ENCODE measurements around the gene PMFBP1.
A peak's percentile ranks its signal among the peaks of the same experiment; 100 is the strongest.

The PMFBP1 gene

DNA sequence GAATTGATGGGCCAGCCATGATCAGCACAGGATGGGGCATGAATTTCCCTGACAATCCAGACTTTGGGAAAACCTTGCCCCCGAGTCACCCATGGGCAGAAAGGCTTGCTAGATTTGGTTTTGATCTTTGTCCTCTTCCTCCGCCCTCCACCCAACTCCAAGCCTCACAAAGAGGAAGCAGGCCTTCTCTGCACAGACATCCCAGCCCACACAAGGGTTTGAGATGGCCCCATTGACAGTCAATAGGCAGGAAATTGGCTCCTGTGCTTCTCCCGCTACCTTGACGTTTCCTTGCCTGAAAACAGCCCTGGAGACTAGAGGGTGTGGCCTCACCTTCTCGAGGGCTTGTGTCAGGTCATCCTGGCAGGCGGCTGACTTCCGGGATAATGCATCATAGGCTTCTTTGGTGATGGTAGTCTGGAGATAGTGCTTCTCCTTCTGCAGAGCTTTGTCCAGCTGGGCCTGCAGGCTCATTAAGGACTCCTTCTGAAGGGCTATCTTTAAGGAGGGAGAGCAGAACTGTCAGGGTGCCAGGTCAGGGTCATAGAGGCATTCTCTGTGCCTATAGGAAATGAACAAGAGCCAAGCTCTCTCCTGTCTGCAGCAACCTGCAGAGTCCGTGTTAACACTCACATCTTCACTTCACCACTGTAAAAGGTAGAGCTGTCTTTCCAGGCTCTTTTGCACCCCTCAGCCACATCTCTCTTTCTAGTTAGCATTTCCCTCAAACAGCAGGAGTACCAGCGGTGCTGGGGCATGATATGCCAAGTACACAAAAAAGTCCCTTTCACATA, 46.1 kb downstream of the PMFBP1 start:
- no peak for DNase-seq

DNA sequence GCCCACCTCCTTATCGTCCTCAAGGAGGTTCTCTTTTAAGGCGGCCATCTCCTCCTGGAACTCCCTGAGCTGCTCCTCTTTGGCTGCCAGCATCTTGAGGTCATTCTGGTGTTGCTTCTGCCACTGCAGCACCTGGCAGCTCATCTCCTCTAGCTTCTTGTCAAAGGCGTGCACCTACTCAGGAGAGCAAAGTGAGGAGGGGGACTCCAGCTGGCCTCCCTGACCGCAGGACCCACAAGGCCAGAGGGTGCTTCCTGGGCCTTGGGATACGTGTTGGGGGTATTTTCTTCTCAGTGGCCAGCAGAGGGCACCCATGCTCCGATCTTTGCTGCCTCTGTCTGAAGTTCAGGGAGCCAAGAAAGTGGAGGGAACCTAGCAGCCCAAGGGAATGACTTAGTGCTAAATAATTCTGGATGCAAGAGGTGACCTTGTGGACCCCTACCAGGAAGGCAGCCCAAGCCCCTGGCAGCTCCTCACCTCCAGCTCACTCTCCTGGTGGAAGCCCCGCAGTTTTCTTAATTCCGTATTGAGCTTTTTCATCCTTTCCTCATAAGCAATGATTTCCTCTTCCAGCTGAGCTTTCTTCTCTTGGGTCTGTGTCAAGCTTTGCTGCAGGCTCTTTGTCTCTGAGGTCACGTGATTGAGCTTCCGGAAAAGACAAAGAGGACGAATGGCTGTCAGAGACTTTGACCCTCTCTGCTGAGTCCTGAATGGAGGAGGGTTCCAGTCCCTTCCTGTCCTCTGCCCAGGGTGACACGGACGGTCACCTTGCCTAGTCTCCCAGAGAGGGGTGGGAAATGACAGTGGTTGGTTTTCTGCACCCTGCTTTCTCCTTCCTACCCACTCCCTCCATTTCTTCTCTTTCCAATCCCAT, 47.0 kb downstream of the PMFBP1 start:
- peak; percentile 54 for DNase-seq

DNA sequence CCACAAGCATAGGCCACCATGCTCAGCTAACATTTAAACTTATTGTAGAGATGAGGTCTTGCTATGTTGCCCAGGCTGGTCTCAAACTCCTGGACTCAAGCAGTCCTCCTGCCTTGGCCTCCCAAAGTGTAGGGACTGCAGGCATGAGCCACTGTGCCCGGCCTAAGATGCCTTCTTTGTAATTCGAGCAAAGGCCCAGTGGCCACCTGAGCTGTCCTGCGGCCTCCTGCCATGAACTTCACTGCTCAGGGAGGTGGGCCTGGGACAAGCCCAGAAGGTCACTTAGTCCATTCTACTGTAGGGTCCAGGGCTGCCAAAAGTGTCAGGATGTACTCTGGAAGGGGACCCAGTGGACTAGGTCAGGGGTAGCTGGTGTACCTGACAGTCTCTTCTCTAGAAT, 47.8 kb downstream of the PMFBP1 start:
- DNase-seq, result no peak

DNA sequence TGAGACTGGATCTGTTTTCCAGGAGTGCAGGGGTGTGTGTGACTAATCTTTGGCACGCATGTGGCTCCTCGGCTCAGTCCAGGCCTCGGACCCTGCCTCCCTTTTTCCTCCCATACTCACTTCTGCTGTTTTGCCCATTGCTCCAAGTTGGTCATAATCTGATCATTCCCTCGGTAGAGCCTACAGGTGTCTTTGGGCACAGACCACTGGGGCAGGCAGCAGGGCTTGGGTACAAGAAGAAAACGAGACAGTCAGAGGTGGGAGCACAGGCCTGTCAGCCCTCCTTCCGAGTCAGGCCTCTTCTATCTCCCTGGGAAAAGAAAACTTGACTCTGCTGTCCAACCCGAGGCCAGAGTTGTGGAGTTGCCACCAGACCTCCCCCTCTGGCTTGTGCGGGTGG, 48.5 kb downstream of the PMFBP1 start:
- no peak for DNase-seq

DNA sequence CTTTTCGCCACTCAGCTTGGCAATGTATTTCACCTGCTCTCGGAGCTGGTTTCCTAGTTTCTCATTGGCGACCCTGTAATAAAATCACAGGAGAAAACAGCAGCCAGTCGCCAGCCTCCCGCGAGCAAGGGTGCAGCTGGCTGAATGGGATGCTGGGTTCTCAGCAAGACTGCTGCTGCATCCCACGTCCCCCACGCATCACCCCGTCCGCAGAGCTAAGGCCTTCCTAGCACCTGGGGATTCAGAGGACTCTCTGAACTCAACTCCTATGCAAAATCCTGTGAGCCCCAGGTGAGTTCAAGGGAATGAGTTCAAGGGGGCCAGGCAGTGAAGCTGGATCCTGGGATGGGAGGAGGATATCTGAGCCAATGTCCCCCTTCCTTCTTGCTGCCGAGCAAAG, 49.0 kb downstream of the PMFBP1 start:
- DNase-seq, result no peak

DNA sequence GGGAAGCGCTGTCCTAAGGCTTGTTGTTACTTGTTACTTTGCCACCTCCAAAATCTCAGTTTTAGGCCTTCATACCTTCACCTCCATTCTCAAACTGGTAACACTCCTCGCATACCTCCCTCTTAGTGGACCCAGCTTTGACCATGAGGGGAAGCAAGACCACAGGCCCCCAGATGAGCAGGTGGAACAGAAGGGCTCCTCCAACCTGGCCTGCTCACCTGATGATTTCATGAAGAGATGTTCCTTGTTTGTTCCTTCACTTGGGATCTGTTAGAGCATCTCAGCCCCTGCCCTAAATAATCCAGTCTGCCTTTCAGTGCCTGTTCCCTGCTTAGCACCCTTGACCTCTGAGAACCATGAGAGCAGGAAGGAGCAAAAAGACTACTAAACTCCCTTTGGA, 49.6 kb downstream of the PMFBP1 start:
- no peak for DNase-seq

DNA sequence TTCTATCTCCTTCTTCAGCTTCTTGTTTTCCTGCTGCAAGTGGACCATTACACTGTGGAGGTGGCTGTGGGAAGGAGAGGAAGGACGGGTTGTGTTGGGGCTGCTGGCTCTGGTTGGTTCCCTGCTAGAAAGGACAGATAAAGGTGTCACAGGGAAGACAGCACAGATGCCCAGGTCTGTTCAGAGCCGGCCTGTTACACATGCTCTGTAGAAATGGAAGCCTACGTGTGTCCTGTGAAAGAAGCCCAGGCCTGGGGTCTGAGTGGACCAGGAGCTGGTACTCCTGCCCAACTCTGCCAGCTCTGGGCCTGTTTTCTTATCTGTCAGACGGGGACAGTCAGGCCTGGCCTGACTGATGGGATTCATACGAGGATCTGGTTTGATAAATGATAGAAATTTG, 51.9 kb downstream of the PMFBP1 start:
- DNase-seq, result no peak

DNA sequence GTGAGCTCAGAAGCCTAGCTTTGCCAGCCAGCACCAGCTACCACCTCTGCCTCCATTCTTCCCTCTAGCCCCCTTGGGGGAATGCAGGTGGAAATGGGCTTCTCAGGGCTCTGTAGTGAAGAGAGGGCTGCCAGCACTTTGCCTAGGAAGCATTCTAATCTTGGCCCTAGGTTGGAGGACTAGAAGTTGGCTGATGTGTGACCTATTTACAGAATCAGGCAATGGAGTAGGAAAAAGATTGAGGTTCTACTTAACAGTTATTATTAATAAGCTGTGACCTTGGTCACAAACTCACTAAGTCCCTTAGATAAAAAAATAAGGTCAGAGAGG, 58.4 kb downstream of the PMFBP1 start:
- DNase-seq, result no peak

DNA sequence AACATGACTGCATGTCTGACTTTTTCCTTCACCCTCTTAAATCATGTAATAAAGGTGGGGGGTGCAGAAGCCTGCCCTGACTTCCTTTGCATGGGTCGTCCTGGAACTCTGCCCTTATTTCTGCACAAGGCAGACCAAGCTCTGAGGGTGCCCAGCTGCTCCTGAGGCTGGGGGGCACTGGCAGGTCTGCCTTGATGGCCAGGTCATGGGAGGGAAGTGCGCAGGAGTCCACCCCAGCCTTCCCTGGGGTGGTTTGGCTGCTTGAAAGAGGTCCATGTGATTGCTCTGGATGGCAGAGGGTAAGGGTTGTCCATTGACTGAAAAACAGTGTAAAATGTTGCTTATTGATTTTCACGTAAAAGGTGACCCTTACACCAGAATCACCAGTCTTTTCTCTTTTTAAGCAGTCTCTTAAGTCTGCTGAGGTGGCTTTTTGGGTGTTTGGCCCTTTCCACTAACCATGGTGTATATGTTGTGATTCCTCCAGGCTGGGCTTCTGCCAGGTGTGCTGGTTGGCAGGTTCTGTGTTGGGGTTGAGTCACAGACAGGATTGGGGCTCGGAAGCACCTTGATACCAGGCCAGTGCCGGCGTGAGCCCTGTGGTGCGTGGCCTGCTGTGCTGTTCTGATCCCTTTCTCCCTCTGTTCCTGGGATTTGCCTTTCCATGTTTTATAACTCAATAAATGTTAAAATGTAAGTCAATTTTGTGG, 58.9 kb downstream of the PMFBP1 start:
- no peak for DNase-seq

DNA sequence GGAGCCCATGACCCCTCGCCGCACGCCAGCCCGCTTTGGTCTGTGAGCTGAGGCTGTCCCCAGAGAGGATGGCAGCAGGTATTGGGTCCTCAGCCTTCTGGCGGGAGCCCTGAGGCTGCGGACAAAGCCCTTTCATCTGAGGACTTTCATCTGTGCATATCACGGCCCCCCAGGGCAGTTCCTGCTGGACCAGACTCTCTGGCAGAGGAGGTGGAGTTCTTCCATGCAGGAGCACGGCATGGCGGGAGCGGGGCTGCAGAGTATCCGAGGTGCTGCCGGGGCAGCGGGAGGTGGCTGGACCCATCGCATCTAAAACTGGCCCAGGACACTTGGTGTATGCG, 59.5 kb downstream of the PMFBP1 start:
- no peak for DNase-seq

DNA sequence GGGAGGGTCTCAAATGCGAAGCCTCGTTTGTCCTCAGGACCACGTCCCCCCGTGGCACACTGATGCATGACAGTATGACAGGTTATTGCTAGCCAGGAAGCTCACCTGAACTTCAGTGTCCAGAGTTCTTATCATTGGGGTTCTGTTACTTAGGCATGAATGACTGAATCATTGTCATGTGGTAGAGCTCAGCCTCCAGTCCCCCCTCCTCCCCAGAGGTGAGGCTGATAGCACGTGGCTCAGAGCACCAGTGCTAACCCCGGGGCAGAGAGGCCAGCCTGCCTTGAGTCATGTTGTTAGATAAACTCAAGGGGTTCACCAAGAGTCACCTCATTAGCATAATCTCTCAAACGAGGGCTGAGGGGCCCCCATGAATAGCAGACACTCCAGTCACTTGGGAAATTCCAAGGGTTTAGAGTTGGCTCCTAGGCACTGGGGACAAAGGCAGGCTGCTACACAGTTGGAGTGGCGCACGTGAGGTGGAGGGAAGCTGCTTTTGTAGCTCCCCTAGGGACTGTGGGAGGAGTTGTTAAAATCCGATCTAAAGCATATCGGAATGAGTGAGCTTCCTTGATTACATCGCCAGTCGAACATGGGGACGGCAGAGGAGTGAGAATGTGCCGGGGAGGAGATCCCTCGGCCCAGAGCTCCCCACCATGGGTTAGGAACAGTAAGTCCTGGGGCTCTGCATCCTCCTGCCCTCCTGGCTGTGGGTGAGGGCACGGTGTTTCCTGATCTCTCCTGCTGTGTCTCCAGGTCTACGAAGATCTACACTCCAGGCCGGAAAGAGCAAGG, 60.1 kb downstream of the PMFBP1 start:
- no peak for DNase-seq

DNA sequence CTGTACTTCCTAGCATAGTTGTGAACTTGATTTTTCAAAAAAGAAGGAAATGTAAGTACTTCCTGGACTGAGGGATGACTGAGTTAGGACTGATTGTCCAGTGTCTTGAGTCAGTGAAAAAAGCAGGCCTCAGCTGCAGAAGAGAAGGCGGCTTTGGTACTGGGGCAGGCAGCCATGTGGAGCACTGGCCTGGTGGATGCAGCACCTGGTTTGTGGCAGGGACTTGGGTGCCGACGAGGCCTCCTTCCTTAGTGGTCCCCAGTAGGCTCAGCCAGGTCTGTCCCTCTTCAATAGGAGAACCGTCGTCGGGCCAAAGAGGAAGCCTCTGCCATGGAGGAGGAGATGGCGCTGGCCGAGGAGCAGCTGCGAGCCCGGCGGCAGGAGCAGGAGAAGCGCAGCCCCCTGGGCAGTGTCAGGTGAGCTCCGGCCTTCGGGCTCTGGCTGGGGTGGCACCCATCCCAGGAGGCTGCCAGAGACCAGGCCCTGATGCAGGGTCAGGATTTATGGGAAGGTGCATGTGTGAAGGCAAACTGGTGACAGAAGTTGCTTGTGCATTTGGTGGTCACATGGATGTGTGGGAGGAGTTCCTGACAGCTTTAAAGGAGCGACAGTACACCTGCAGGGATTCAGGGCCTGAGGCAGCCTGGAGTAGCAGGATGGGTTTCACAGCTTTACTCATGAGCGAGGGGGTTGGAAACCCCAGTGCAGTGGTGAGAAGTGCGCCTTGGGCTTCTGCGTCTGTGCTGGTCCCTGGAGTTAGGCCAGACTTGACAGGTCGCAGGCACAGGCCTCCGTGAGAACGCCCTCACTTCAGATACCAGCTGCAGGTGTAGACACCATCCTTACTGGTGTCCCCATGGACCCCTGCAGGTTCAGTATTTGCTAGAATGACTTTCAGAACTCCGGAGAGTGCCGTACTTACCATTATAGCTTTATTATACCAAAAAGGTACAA, 61.0 kb downstream of the PMFBP1 start:
- DNase-seq, result no peak

DNA sequence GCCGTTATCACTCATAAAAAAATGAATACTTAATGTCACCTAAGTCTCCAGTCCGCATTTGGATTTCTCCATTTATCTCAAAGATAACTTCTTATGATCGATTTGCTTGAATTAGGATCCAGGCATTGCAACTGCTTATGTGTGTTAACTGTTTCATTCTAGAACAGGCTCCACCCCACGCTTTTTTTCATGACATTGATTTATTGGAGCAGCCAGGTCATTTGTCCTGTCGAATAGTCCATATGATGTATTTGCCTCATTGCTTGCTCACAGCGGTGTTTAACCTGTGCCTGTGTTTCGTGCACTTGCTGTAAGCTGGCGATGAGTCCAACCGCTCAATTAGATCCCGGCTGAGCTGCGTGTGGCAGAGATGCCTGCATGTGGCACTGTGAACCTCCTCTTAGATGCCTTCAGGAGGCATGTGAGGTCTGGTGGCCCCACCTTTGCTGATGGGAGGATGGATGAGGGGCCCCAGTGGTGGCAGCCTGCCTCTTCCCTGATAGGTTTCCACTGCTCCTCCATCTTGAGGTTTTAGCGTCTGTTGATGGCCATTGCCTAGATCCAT, 61.9 kb downstream of the PMFBP1 start:
- no peak for DNase-seq

DNA sequence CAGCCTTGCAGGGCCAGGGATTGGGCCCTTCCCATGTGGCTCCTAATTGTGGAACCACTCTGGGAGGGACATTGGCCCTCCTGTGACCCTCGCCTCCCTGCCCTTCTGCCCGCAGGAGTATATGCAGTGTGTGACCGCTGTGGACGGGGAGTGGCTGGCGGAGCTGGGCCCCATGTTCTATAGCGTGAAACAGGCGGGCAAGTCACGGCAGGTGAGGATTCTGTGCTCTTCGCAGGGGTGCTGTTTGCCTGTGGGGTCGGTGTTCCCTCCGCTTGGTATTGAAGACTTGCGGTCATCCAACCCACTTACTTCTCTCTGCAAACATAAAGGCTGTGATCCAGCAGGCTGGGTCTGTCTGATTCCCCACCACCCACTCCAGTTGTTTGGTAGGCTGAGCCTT, 62.7 kb downstream of the PMFBP1 start:
- DNase-seq, result no peak

DNA sequence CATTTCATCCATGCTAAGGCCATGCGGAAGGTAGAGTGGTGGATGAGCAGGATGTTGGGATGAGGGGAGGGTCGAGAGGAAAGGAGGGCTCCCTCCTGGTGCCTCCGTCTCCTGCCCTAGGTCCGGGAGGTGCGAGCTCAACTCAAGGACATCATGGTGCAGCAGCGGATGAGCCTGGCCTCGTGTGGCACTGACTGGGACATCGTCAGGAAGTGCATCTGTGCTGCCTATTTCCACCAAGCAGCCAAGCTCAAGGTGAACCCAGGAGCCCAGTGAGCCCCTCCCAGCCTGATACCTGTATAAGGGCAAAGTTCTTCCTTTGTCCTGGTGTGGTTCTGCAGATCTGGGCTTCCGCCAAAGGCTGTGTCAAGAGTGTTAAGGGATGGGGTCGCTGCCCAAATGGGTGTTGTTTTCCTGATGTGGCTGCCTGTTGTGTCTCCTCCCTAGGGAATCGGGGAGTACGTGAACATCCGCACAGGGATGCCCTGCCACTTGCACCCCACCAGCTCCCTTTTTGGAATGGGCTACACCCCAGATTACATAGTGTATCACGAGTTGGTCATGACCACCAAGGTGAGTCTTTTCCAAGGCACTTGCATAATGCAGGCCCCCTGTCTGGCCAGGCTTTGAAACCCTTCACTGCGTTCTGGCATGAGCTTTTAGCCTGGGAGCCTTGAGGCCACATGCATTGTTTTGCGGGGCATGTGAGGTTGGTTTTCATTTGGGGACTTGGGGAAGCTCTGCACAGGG, 63.4 kb downstream of the PMFBP1 start:
- DNase-seq, result no peak

DNA sequence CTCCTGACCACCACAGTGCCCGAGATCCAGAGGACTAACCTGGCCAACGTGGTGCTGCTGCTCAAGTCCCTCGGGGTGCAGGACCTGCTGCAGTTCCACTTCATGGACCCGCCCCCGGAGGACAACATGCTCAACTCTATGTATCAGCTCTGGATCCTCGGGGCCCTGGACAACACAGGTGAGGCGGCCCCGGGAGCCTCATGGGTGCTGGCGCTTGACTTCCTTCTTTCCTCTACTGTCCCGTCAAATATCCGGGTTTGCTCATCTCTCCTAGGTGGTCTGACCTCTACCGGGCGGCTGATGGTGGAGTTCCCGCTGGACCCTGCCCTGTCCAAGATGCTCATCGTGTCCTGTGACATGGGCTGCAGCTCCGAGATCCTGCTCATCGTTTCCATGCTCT, 64.6 kb downstream of the PMFBP1 start:
- DNase-seq, result no peak

DNA sequence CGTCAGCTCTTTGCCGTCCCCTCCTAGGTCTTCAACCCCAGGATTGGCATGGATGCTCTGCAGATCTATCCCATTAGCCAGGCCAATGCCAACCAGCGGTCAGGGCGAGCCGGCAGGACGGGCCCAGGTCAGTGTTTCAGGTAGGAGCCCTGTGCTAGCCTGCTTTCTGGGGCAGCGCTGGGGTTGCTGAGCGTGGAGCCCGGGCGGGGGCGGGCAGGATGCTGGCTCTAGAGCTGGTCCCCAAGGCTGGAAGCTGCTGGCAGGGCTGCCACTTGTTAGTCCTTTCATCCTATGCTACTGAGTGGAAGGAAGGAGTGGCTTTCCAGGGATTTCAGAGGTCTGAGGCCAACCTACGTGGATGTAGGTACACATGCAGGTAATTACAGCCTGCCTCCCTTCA, 66.0 kb downstream of the PMFBP1 start:
- no peak for DNase-seq

DNA sequence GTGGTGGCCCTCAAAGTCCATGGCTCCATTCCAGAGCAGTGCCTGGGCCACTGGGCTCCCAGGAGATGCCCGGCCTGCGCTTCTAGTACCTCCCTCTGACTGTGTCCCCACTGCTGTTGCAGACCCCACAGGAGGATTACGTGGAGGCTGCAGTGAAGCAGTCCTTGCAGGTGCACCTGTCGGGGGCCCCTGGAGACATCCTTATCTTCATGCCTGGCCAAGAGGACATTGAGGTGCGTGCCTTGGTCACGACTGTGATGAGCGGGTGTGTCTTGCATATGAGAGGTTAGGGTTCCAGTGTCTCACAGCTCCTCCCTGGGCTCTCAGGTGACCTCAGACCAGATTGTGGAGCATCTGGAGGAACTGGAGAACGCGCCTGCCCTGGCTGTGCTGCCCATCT, 67.0 kb downstream of the PMFBP1 start:
- no peak for DNase-seq

DNA sequence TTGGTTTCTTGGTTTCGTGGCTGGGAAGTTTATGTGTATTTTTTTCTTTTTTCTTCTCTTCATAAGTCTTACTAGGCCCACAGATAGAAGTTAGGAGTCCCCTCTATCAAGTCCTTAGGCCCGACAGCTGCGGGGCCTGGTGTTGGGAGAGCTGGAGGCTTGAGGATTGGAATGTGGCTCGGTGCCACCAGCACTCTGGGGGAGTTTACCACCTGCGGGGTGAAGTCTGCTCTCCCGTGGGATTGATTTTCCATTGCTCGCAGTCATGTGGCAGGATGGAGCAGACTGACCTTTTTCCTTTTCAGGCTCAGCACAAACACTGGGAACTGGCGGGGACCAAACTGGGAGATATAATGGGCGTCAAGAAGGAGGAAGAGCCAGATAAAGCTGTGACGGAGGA, 70.8 kb downstream of the PMFBP1 start:
- DNase-seq, result no peak

DNA sequence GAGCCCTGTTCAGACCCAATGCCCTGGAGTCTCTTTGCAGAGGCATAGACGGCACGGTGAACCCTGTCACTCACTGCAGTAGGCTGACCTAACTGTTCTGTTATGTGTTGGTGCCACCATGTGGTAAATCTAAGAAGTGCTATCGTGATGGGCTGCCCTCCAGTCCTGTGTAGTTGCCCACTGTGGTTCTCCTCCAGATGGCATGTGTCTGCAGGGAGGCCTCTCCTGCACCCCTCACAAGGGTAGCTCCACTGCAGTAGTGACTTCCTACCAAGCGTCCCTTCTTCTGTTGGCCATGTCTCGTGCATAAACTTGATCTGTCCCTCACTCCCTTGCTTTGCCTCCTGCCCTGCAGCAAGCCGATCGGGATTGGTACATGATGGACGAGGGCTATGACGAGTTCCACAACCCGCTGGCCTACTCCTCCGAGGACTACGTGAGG, 72.6 kb downstream of the PMFBP1 start:
- peak; percentile 15 for DNase-seq

DNA sequence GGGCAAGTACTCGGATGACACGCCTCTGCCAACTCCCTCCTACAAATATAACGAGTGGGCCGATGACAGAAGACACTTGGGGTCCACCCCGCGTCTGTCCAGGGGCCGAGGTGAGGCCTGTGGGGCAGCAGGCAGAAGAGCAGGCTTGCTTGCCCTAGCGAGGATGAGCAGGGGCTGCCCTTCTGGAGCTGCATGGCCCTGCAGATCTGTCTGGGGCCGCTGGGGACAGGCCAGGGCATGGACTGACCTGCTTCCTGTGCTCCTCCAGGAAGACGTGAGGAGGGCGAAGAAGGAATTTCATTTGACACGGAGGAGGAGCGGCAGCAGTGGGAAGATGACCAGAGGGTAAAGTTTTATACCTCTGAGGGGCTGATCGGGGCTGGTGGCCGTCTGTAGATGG, 73.0 kb downstream of the PMFBP1 start:
- no peak for DNase-seq

All from activated gamma-delta T cell treated with Interleukin-2 at 50 U/mL for 16 hours (primary cell).